Measurements from ENCODE around the gene CACNA2D1.
A peak's percentile ranks its signal among the peaks of the same experiment; 100 is the strongest.

Gene CACNA2D1

DNA sequence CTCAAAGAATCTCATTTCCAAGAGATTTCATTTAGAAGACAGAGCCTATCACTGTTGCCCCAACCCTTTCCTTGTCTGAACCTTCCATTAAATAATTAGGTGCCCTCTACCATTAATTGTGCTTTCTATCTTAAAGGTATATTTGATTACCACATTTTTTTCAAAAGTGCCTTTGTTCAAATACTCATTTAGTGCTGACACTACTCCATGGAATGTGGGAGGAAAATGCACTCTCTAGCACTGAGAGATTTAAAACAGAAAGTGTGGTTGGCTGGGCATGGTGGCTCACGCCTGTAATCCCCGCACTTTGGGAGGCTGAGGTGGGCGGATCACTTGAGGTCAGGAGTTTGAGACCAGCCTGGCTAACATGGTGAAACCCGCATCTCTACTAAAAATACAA lies 119.8 kb downstream of the CACNA2D1 start:
- Histone ChIP-seq H3K9ac (no peak overlapping the region), H3K79me2 (no peaks in the 10 kb centered on the region), H2AFZ (no peak overlapping the region), H3K4me3 (ENCODE audit: low read depth, low read length) (no peak overlapping the region), H3K36me3 (ENCODE audit: control insufficient read depth, insufficient read depth, low read length) (no peaks in the 10 kb centered on the region), H3K4me1 (no peaks in the 10 kb centered on the region), H3K27me3 (ENCODE audit: control insufficient read depth, insufficient read depth, low read length) (no peaks in the 10 kb centered on the region), H3K4me2 (ENCODE audit: low read length) (no peak overlapping the region), H3K27ac (no peak overlapping the region), H3K9me3 (ENCODE audit: control insufficient read depth, low read length) (no peaks in the 10 kb centered on the region)
- TF ChIP-seq, protein P1, sequence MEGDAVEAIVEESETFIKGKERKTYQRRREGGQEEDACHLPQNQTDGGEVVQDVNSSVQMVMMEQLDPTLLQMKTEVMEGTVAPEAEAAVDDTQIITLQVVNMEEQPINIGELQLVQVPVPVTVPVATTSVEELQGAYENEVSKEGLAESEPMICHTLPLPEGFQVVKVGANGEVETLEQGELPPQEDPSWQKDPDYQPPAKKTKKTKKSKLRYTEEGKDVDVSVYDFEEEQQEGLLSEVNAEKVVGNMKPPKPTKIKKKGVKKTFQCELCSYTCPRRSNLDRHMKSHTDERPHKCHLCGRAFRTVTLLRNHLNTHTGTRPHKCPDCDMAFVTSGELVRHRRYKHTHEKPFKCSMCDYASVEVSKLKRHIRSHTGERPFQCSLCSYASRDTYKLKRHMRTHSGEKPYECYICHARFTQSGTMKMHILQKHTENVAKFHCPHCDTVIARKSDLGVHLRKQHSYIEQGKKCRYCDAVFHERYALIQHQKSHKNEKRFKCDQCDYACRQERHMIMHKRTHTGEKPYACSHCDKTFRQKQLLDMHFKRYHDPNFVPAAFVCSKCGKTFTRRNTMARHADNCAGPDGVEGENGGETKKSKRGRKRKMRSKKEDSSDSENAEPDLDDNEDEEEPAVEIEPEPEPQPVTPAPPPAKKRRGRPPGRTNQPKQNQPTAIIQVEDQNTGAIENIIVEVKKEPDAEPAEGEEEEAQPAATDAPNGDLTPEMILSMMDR (IDR thresholded peaks at IDR 0.05), result no peak

DNA sequence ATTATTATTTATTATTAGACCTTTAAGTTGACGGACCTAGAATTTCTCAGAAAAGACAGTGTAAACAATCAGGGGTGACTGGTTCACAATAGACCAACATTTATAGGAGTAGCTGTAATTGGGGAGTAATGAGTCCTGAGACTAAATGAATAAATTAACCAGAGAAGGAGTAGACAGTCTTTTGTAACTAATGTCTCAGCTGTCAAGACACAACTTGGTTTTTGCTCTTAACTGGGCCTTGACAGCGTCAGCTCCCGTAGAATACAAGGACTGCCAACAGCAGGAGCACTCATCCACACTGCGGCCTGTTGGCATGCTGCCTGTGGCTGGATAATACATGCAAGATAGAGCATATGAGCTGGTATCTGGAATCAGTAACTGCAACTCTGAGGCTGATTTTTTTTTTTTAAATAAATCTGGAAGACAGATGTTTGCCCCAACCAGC lies 123.9 kb downstream of the CACNA2D1 start:
- no peak overlapping the region for H3K27ac ChIP-seq

DNA sequence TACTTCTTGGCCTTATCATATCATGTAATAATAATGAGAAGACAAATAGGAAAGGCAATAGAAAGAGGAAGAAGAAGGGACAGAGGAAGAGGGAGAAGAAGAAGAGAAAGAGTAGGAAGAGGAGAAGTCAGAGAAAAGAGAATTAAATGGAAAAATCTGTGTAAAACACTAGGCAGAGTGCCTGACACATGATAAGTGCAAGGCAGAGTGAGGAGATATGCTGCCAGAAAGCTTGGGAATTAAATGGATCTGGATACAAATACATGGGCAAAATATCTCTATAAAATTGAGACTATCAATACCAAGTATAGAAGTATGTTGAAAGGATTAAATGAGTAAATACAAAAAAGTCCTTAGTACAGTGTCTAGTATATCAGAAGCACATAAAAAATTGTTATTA lies 124.8 kb downstream of the CACNA2D1 start:
- no peak overlapping the region for H3K9ac ChIP-seq
- H3K4me2 ChIP-seq (ENCODE audit: low read length), result no peak overlapping the region
- no peaks in the 10 kb centered on the region for H3K79me2 ChIP-seq
- H3K27me3 ChIP-seq (ENCODE audit: control insufficient read depth, insufficient read depth, low read length), result no peaks in the 10 kb centered on the region
- TF ChIP-seq, protein P1 (IDR thresholded peaks at IDR 0.05), result no peak
- no peaks in the 10 kb centered on the region for H3K4me1 ChIP-seq
- H3K36me3 ChIP-seq (ENCODE audit: control insufficient read depth, insufficient read depth, low read length), result no peaks in the 10 kb centered on the region
- no peak overlapping the region for H3K4me3 ChIP-seq (ENCODE audit: low read depth, low read length)
- H3K27ac ChIP-seq, result no peak overlapping the region
- H3K9me3 ChIP-seq (ENCODE audit: control insufficient read depth, low read length), result no peaks in the 10 kb centered on the region
- H2AFZ ChIP-seq, result no peak overlapping the region

More for the DNA sequence above, 123.9 kb downstream of the CACNA2D1 start:
- H3K79me2 ChIP-seq, result no peaks in the 10 kb centered on the region
- no peaks in the 10 kb centered on the region for H3K4me1 ChIP-seq
- TF ChIP-seq, protein P1 (IDR thresholded peaks at IDR 0.05), result no peak
- peak overlapping the region; percentile 61 for H2AFZ ChIP-seq
- no peaks in the 10 kb centered on the region for H3K36me3 ChIP-seq (ENCODE audit: control insufficient read depth, insufficient read depth, low read length)
- no peak overlapping the region for H3K4me3 ChIP-seq (ENCODE audit: low read depth, low read length)
- H3K4me2 ChIP-seq (ENCODE audit: low read length), result no peak overlapping the region
- H3K9me3 ChIP-seq (ENCODE audit: control insufficient read depth, low read length), result no peaks in the 10 kb centered on the region
- H3K27me3 ChIP-seq (ENCODE audit: control insufficient read depth, insufficient read depth, low read length), result no peaks in the 10 kb centered on the region
- H3K9ac ChIP-seq, result no peak overlapping the region

DNA sequence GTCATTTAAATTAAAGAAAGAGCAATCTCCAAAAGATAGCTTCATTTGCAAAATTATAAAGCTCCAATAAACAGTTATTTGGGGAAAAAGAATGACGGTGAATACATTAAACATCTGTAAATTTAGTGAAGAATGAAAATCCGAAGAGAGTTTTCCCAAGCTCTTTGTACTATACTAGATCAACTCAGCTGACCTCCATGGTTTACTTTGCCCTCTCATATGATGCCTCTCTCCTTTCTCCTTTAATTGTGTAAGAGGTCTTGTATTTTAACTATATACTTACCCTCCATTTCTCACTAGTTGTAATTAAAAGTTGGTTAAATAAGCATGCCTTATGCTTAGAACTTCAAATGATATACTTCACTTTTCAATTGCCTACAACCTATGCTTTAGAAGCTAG lies 125.8 kb downstream of the CACNA2D1 start:
- no peaks in the 10 kb centered on the region for H3K27me3 ChIP-seq (ENCODE audit: control insufficient read depth, insufficient read depth, low read length)
- H3K4me3 ChIP-seq (ENCODE audit: low read depth, low read length), result no peak overlapping the region
- H3K27ac ChIP-seq, result no peak overlapping the region
- H3K4me2 ChIP-seq (ENCODE audit: low read length), result no peak overlapping the region
- H2AFZ ChIP-seq, result no peak overlapping the region
- no peaks in the 10 kb centered on the region for H3K9me3 ChIP-seq (ENCODE audit: control insufficient read depth, low read length)
- no peaks in the 10 kb centered on the region for H3K79me2 ChIP-seq
- H3K9ac ChIP-seq, result no peak overlapping the region
- no peaks in the 10 kb centered on the region for H3K4me1 ChIP-seq
- no peaks in the 10 kb centered on the region for H3K36me3 ChIP-seq (ENCODE audit: control insufficient read depth, insufficient read depth, low read length)
- TF ChIP-seq, protein P1 (IDR thresholded peaks at IDR 0.05), result no peak

DNA sequence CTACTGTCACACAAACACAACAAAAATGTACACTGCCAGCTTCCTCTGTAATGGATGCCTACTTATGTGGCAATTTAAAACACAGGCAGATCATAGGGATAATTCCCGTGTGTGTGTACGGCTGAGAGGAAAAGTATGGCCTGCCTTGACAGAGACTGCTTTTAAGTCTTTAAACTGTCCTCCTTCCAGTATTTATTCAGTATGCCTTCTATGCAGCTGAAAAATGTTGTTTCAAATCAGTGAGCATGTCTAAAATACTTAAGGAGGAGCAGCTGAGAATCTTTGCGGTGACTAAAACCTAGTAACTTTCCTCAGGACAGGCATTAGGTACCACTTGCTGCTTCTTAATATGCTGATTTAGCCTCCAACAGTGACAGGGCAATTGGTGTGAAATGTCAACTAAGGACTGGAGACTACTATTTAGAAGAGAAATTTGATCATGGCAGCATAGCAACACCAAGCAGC lies 126.3 kb downstream of the CACNA2D1 start:
- Histone ChIP-seq H3K4me3 (ENCODE audit: low read depth, low read length) (no peak overlapping the region), H3K4me2 (ENCODE audit: low read length) (no peak overlapping the region), H2AFZ (no peak overlapping the region), H3K36me3 (ENCODE audit: control insufficient read depth, insufficient read depth, low read length) (no peaks in the 10 kb centered on the region), H3K79me2 (no peaks in the 10 kb centered on the region), H3K27ac (no peak overlapping the region), H3K9me3 (ENCODE audit: control insufficient read depth, low read length) (no peaks in the 10 kb centered on the region), H3K9ac (no peak overlapping the region), H3K4me1 (no peaks in the 10 kb centered on the region), H3K27me3 (ENCODE audit: control insufficient read depth, insufficient read depth, low read length) (no peaks in the 10 kb centered on the region)
- TF ChIP-seq, protein P1 (IDR thresholded peaks at IDR 0.05), result no peak

Data from parathyroid adenoma (tissue), 2 donors.